ENCODE results near the gene SIK3.

DNA sequence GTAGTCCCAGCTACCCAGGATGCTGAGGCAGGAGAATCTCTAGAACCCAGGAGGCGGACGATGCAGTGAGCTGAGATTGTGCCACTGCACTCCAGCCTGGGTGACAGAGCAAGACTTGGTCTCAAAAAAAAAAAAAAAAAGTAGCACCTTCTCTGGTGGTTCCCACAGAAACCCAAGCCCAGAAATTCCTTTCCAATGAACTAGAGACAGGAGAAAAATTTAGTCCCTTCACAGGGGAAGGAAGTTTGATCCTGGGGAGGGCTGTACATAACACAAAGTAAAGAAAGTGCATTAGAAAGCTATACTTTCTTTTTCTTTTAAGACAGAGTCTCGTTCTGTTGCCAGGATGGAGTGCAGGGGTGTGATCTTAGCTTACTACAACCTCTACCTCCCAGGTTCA is 235.3 kb downstream of the SIK3 start:
- no peak for TF ChIP-seq POLR2A (IDR thresholded peaks at IDR 0.05)
- TF ChIP-seq, protein P1, sequence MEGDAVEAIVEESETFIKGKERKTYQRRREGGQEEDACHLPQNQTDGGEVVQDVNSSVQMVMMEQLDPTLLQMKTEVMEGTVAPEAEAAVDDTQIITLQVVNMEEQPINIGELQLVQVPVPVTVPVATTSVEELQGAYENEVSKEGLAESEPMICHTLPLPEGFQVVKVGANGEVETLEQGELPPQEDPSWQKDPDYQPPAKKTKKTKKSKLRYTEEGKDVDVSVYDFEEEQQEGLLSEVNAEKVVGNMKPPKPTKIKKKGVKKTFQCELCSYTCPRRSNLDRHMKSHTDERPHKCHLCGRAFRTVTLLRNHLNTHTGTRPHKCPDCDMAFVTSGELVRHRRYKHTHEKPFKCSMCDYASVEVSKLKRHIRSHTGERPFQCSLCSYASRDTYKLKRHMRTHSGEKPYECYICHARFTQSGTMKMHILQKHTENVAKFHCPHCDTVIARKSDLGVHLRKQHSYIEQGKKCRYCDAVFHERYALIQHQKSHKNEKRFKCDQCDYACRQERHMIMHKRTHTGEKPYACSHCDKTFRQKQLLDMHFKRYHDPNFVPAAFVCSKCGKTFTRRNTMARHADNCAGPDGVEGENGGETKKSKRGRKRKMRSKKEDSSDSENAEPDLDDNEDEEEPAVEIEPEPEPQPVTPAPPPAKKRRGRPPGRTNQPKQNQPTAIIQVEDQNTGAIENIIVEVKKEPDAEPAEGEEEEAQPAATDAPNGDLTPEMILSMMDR (IDR thresholded peaks at IDR 0.05) = no peak

All from heart left ventricle (tissue), 13 donors.